ENCODE results near the gene TAF4.

DNA sequence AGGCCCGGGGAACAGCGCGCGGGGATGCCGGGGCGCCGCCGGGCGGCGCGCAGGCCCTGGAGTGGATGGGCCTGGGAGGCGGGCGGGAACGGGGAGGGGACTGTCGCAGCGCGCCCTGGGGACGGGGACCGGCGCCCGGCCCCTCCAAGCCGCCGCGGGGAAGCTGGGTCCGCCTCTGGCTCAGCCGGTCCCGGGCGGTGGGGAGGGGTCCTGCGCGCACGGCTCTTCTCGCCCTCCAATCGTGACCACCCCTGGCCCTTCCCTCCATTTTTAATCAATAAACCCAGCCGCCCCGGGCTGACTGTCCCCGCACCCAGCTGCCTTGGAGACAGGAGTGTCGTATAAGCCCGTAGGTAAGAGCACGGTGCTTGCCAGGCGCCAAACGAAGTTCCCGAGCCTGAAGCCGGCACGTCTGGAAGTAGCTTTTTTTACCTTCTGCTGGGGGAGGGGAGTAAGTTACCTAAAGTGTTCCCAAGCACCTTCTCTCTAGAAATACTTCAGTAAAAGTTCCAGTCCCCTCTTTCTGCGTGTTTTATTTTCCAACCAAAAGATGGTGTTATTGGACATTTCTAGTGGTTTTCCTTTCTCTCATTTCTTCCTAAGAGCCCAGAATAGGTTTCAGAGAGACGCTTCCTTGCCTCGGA lies 780 bp upstream of the TAF4 start:
- TF ChIP-seq, protein P1, sequence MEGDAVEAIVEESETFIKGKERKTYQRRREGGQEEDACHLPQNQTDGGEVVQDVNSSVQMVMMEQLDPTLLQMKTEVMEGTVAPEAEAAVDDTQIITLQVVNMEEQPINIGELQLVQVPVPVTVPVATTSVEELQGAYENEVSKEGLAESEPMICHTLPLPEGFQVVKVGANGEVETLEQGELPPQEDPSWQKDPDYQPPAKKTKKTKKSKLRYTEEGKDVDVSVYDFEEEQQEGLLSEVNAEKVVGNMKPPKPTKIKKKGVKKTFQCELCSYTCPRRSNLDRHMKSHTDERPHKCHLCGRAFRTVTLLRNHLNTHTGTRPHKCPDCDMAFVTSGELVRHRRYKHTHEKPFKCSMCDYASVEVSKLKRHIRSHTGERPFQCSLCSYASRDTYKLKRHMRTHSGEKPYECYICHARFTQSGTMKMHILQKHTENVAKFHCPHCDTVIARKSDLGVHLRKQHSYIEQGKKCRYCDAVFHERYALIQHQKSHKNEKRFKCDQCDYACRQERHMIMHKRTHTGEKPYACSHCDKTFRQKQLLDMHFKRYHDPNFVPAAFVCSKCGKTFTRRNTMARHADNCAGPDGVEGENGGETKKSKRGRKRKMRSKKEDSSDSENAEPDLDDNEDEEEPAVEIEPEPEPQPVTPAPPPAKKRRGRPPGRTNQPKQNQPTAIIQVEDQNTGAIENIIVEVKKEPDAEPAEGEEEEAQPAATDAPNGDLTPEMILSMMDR (IDR thresholded peaks at IDR 0.05) = no peak
- TF ChIP-seq POLR2A (IDR thresholded peaks at IDR 0.05) = no peak

Data from Peyer's patch (tissue), 4 donors.